Measurements from ENCODE around the gene MYH14. TPM values are rescaled to one million over a fixed set of nuclear protein-coding genes. Genes with fewer than 3 reads are reported as not detected.

MYH14 gene
- total and polyA plus RNA-seq, 2 of the 8 experiments (the other 6 are each of a cell fraction or from before 2014, with no cell fraction given): 17.3 to 28.6 TPM

DNA sequence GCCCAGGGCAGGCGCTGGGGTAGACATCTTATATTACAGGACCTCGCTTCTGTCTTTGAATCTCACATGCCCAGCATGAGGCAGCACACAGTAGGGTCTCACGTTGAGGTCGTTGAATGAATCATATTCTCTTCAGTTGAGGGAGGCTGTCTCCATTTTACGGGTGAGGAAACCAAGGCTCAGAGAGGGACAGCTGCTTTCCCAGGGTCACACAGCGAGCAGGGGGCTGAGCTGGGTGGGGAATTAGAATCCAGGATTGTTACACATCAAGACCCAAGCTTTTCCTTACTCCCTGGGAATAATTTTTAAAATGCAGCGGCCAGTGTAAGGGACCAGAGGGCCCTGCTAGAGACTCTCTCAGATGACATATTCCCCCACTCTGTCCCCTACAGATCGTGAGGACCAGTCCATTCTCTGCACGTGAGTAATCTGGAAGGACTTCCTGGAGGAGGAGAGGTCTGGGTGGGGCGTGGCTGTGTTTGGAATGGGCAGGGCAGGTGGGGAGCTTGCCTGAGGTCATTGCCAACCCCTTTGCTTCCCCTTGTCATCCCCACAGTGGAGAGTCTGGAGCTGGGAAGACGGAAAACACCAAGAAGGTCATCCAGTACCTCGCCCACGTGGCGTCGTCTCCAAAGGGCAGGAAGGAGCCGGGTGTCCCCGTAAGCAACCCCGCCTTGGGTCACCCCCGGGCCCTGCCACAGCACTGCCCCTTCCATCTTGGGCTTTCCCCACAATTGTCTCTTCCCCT lies 19.4 kb downstream of the MYH14 start:
- ChIA-PET CTCF (ENCODE audit: partially characterized antibody) (interaction anchor here (1.6 kb wide), 1 partner anchor 8 kb away, joined by 6 read pairs; no protein-coding TSS in a partner anchor), POLR2A (ENCODE audit: partially characterized antibody) (no interaction called here)
- Histone ChIP-seq H2BK12ac (ENCODE audit: low read depth, low read length) (no peak overlapping the region), H4K8ac (ENCODE audit: extremely low read depth, insufficient read depth, low read length) (no peak overlapping the region), H4K5ac (ENCODE audit: insufficient read length, low read depth, low read length) (no peak overlapping the region), H4K20me1 (replicated peaks in 1 of 2; ENCODE audit: control insufficient read depth in 1 of 2, insufficient read depth in 2 of 2, low read length in 2 of 2) (peaks cover 0 to 2% of the 10 kb centered on the region in 2 experiments), H3K36me3 (ENCODE audit: control insufficient read depth in 2 of 4, insufficient read depth in 4 of 4, low read length in 3 of 4) (peaks cover 0 to 12% (median 1%) of the 10 kb centered on the region in 4 experiments; a peak in 4 of 8 replicates), H2BK20ac (ENCODE audit: low read length) (no peak overlapping the region), H2BK5ac (ENCODE audit: low read depth, low read length) (no peak overlapping the region), H3K14ac (ENCODE audit: insufficient read length) (no peak overlapping the region), H3K9me3 (ENCODE audit: insufficient read depth in 2 of 2, low read depth in 1 of 2, low read length in 1 of 2) (no peaks in the 10 kb centered on the region), H3K27ac (ENCODE audit: low read depth, low read length) (no peak overlapping the region), H3K23ac (ENCODE audit: insufficient read length) (no peak overlapping the region), H3K79me2 (ENCODE audit: control insufficient read depth in 1 of 2, insufficient read depth in 2 of 2, low read length in 2 of 2) (no peaks in the 10 kb centered on the region), H3K4me3 (ENCODE audit: extremely low read depth in 1 of 4, insufficient read depth in 2 of 4, low read depth in 3 of 4, low read length in 4 of 4) (no peak overlapping the region), H2BK120ac (replicated peaks; ENCODE audit: low read depth, low read length) (no peak overlapping the region), H3K27me3 (replicated peaks in 1 of 4; ENCODE audit: control insufficient read depth in 3 of 4, extremely low read depth in 1 of 4, insufficient read depth in 3 of 4, low read length in 3 of 4) (no peaks in the 10 kb centered on the region), H3K4me1 (replicated peaks in 1 of 4; ENCODE audit: control insufficient read depth in 3 of 4, insufficient read depth in 4 of 4, low read length in 3 of 4) (no peaks in the 10 kb centered on the region), H3K79me1 (ENCODE audit: low read depth, low read length) (no peaks in the 10 kb centered on the region), H3K9ac (replicated peaks in 1 of 4; ENCODE audit: extremely low read depth in 1 of 4, low read depth in 3 of 4, low read length in 3 of 4) (no peak overlapping the region), H2BK15ac (ENCODE audit: low read length) (no peak overlapping the region), H3K23me2 (ENCODE audit: low read depth, low read length) (no peaks in the 10 kb centered on the region), H3K56ac (replicated peaks; ENCODE audit: insufficient read length, low read depth, low read length) (no peak overlapping the region), H2AFZ (ENCODE audit: low read length) (no peak overlapping the region), H2AK5ac (ENCODE audit: low read depth, low read length) (no peak overlapping the region), H3K4me2 (ENCODE audit: insufficient read depth in 1 of 2, low read depth in 2 of 2, low read length in 2 of 2) (no peak overlapping the region), H3K18ac (ENCODE audit: extremely low read depth, low read length) (no peak overlapping the region), H3K4ac (replicated peaks; ENCODE audit: insufficient read length, low read depth, low read length) (no peak overlapping the region), H4K91ac (replicated peaks; ENCODE audit: insufficient read length, low read length) (no peak overlapping the region)
- WGBS, 2 experiments (ENCODE audit: extremely low coverage in 1 of 2, insufficient coverage in 1 of 2, insufficient read length in 1 of 2, insufficient replicate concordance in 2 of 2, low coverage in 1 of 2, low lambda C conversion rate in 2 of 2, missing lambda C conversion rate in 1 of 2): 88% methylated on average over 19 of the region's 19 CpGs; no CpG with 5 or more reads in 1 of the 2 experiments
- FAIRE-seq (no peak), DNase-seq (ENCODE audit: low read depth in 1 of 2, low spot score in 2 of 2) (no peak)
- TF ChIP-seq, protein P1, sequence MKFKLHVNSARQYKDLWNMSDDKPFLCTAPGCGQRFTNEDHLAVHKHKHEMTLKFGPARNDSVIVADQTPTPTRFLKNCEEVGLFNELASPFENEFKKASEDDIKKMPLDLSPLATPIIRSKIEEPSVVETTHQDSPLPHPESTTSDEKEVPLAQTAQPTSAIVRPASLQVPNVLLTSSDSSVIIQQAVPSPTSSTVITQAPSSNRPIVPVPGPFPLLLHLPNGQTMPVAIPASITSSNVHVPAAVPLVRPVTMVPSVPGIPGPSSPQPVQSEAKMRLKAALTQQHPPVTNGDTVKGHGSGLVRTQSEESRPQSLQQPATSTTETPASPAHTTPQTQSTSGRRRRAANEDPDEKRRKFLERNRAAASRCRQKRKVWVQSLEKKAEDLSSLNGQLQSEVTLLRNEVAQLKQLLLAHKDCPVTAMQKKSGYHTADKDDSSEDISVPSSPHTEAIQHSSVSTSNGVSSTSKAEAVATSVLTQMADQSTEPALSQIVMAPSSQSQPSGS (IDR thresholded peaks at IDR 0.05; ENCODE audit: low read length): no peak
- no peak for TF ChIP-seq SRF (IDR thresholded peaks at IDR 0.05; ENCODE audit: low read depth, low read length)
